Measurements from ENCODE around the gene PRKCH.

PRKCH gene

DNA sequence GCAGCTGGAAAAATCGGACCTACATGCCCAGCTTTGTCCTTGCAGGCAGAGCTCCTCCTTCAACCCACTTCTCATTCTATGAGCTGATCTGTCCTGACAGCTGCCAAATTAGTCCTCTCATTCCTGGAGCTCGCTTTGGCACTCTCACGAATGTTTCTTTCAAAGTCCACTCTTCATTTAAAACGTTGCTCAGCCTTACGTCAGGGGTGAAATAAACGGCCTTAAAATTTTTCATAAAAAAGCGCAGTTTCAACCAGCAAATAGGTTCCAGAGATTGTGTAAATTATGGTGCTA is 253.1 kb downstream of the PRKCH start:
- DNase-seq: no peak

GRCh38 chr14:61575126-61575525 is 253.7 kb downstream of the PRKCH start:
- DNase-seq: no peak

DNA sequence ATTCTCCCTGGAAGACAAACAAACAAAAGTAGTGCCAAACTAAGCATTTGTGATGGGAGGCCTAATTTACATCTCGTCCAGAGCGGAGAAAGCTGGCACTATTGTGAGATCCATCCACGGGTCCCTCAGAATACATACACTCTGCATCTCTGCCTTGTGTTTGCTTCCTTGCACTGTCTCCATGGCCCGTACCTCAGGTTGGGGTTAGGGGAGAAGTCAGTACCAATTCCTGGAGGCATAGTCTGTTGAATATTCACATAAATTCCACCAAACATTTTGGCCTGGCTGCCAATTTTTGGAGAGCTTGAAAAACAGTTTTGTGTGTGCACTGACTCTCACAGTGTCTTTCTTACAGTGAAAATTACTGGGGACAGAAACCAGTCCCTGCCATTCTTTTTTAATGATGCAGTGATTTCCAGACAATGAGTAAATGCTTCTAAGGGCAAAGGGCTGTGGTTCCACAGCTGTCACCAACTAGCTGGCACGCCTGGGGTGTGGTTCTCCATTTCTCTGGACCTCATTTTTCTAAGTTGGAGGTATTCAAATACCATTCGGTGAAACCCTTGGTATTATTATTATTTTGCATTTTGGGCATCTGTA is 254.3 kb downstream of the PRKCH start:
- DNase-seq: no peak

- DNase-seq: no peak
These were observed 256.1 kb downstream of the PRKCH start for GRCh38 chr14:61577506-61577931.

DNA sequence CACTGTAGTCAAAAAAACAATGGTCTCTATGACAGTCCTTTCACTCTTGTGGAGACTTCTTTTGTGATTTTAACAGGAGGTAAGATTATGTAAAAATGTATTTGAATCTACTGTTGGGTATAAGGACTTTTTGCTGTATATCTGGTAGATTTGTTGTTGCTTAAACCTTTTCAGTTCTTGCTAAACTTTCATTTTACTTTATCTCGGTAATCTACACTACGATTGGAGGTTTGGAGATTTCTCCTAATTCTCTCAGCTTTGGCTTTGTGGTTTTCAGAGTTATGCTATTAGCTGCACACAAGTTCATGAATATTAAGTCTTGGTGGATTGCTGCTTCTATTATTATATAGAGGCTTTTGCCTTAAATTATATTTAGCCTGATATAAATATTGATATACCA is 257.4 kb downstream of the PRKCH start:
- DNase-seq: peak; percentile 60

- DNase-seq: no peak
These were observed 260.0 kb downstream of the PRKCH start for GRCh38 chr14:61581340-61581739.

DNA sequence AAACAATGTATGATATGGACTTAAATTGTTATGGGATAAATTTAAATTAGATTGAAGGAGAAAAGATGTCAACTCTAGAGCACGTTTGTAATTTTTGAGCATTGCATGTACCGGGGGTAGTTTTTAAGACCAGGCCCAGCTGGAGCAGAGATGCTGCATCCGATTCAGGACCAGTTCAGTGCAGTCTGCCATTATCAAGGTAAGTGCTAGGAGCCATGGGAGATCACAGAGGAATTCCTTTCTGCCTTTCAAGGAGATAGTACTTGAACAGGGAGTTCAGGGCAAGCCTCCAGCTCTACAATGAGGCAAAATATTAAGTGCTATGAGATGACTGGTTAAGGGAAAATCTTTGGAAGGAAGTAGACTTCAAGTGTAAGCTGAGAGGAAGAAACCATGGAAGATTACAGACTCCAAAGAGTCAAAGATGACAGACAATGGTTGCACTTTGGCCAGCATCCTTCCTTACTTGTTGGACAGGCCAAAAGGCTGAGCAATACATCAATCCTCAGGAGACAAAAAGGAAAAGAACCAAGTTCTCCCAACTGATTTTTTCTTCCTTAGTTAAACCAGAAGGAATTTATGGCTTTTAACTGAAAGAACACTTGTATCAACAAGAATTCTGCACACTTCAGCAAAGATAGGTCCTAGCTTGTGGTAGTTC is 260.7 kb downstream of the PRKCH start:
- DNase-seq: no peak

- DNase-seq: no peak
These were observed 261.4 kb downstream of the PRKCH start for GRCh38 chr14:61582815-61583214.

GRCh38 chr14:61584331-61584741 is 263.0 kb downstream of the PRKCH start:
- no peak for DNase-seq

GRCh38 chr14:61585598-61586543 is 264.5 kb downstream of the PRKCH start:
- no peak for DNase-seq

DNA sequence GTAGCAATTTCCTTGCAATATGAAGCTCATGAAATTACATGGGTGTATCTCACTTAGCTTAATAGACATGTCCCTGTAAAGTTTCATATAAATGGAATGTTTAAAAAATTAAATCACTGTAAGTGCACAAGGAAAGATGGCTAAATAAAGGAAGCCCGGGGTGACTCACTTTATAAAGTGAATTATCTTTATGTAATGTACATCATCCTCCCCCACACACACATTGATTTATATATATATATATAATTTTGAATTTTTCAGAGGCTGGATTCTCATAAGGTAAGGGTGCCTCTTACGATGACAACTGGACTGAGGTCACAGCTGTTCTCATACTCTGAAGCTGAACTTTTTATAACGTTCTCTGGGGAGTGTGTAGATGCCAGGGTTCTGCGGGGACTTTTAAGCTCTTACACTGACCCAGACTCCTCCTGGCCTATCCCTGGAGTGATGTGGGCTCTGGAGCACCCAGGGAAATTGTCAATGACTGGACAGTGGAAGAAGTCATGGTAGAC is 265.2 kb downstream of the PRKCH start:
- no peak for DNase-seq

DNA sequence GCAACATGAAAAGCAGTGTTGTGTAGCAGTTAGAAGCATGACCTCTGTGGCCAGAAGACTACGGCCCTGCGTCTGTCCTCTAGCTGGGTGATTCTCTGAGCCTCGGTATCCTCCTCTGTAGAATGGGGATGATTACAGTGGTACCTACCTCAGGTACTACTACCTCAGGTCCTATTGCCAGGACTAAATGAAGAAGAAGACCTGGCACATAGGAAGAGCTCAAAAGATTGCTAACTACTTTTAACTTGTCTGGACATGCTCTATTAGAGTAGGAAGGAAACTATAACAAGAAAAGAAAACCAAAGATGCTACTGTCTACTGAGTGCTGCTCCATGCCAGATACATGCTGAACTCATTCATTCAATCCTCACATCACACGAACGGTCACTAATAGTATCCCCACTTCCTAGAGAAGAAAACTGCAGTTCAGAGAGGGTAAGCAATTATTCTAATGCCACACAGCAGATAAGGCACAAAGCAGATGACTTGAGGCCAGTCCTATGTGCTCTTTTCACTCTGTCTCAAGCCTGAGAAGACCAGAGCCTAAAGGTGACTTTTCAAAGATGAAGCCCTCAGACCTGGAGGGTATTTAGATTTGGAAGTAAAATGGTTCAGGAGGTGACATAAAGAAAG is 265.8 kb downstream of the PRKCH start:
- no peak for DNase-seq

GRCh38 chr14:61588419-61588901 is 267.1 kb downstream of the PRKCH start:
- DNase-seq: no peak

GRCh38 chr14:61589691-61590581 is 268.6 kb downstream of the PRKCH start:
- no peak for DNase-seq

DNA sequence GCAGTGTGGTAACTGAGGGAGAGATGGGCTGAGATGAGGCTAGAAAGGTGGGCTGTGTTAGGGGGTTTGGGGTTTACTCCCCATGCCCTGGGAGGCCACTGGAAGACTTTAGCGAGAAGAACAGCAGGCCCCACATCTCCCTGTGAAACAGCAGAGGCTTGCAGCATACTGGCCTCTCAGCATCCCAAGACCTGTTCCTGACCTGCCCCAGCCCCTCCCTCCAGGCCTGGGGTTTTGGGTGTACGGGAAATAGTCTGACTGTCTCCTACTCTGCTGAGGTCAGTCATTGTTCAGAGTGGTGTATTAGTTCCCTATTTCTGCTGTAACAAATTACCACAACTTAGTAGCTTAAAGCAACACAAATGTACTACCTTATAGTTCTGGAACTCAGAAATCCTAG is 270.5 kb downstream of the PRKCH start:
- DNase-seq: no peak

- no peak for DNase-seq
These were observed 272.0 kb downstream of the PRKCH start for GRCh38 chr14:61593330-61593729.

DNA sequence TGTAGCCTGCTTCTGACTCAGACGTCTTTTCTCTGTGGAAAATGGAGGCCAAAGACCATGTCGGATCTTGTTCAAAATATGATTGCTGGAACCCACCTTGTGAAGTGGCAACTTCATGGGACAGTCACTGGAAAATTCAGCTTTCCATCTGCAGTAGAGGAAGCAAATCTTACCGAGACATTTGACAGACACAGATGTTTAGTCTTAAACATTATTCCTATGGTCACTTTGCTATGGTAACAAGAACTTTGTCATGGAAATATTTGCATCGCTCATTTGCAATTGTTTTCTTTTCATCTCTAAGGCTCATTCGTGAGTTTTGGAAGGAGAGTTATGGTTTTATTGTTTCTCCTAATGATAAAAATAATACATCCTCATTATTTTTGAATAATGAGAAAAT is 275.6 kb downstream of the PRKCH start:
- DNase-seq: no peak

DNA sequence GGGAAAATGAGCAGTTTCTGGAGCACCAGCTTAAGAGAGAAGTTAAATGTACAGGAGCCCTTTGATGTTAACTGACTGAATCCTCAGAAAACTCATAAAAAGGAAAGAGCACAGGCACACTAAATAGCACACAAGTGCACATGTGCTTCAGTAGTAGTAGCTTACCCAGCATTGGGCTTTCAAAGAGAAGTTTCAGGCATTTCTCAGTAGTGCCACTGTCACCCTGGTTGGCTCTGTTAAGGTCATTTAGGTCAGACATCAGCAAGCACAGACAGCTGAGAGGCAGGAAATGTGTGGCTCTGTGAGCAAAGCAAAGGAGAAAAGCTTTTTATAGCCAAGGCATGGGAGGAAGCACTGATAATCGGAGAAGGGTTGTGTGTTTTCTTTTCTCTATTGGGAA is 277.6 kb downstream of the PRKCH start:
- no peak for DNase-seq

- DNase-seq: no peak
These were observed 278.6 kb downstream of the PRKCH start for GRCh38 chr14:61599942-61600341.
